Keratinocyte (primary cell): Measurements from ENCODE around the gene LCN10. TPM values are rescaled to one million over a fixed set of nuclear protein-coding genes. Genes with fewer than 3 reads are reported as not detected.

Experiments
- DNase-seq: peaks from one replicate; pipeline ENCODE4 v3.0.0-alpha.2; 2011; ENCODE audit warnings: low read depth, missing footprints, low spot score
- FAIRE-seq: peaks from 2 replicates; lab custom pipeline; 2011; peaks lifted over from hg19 to GRCh38; lab: Jason Lieb, UNC
- H2AFZ ChIP-seq: 2 replicates; pipeline ENCODE4 v1.6.0; 2012; ENCODE audit warnings: low read length, control low read depth, inconsistent platforms; ENCODE audit not compliant: control insufficient read depth
- H3K27ac ChIP-seq: 2 replicates; pipeline ENCODE4 v1.5.1; 2011; ENCODE audit warnings: low read length; ENCODE audit not compliant: control insufficient read depth, insufficient read depth
- H3K27me3 ChIP-seq: 3 replicates; pipeline ENCODE4 v1.6.0; 2011; ENCODE audit warnings: low read length; ENCODE audit not compliant: control insufficient read depth, insufficient read depth; ENCODE audit errors: extremely low read depth
- H3K36me3 ChIP-seq, 2 experiments: 2 replicates in 1 of 2; 3 replicates in 1 of 2; pipeline ENCODE4 v1.5.1; 2011; ENCODE audit warnings: low read length in 2 of 2, mild to moderate bottlenecking in 1 of 2; ENCODE audit not compliant: control insufficient read depth in 2 of 2, insufficient read depth in 2 of 2; ENCODE audit errors: extremely low read depth in 1 of 2
- H3K4me1 ChIP-seq: 3 replicates; pipeline ENCODE4 v1.5.1; 2011; ENCODE audit warnings: low read length; ENCODE audit not compliant: control insufficient read depth, insufficient read depth; ENCODE audit errors: extremely low read depth
- H3K4me2 ChIP-seq: 3 replicates; pipeline ENCODE4 v1.6.0; 2011; ENCODE audit warnings: low read depth, low read length; ENCODE audit not compliant: control insufficient read depth, insufficient read depth; ENCODE audit errors: extremely low read depth
- H3K4me3 ChIP-seq, 3 experiments: fragments of 200-600 bp in 1 of 3; sonication (generic) in 1 of 3; 2 replicates in 2 of 3; 3 replicates in 1 of 3; pipeline ENCODE4 v1.5.1; 2011 to 2016; ENCODE audit warnings: low read length in 3 of 3, mild to moderate bottlenecking in 3 of 3, control low read depth in 2 of 3, inconsistent platforms in 1 of 3, low read depth in 1 of 3, mixed read lengths in 1 of 3, mixed run types in 1 of 3, moderate library complexity in 1 of 3; ENCODE audit not compliant: control insufficient read depth in 2 of 3, insufficient read depth in 2 of 3; ENCODE audit errors: extremely low read depth in 1 of 3
- H3K79me2 ChIP-seq: 2 replicates; pipeline ENCODE4 v1.6.0; 2012; ENCODE audit warnings: low read length; ENCODE audit not compliant: control insufficient read depth, insufficient read depth
- H3K9ac ChIP-seq: 3 replicates; pipeline ENCODE4 v1.6.0; 2011; ENCODE audit warnings: low read length; ENCODE audit not compliant: control insufficient read depth, insufficient read depth; ENCODE audit errors: extremely low read depth
- H3K9me1 ChIP-seq: 3 replicates; pipeline ENCODE4 v1.6.0; 2011; ENCODE audit warnings: low read length; ENCODE audit not compliant: control insufficient read depth, insufficient read depth; ENCODE audit errors: extremely low read depth
- H3K9me3 ChIP-seq: 2 replicates; pipeline ENCODE4 v1.5.1; 2012; ENCODE audit warnings: low read depth, low read length; ENCODE audit not compliant: control insufficient read depth
- H4K20me1 ChIP-seq: 3 replicates; pipeline ENCODE4 v1.6.0; 2011; ENCODE audit warnings: low read length; ENCODE audit not compliant: control insufficient read depth, insufficient read depth; ENCODE audit errors: extremely low read depth
- EZH2 ChIP-seq: IDR thresholded peaks from one replicate; pipeline ENCODE4 v1.6.1; 2012; ENCODE audit warnings: inconsistent platforms, mild to moderate bottlenecking, low read length, moderate library complexity
- dilution Hi-C: fragments of 300-500 bp; cut with MboI; formaldehyde crosslinking; loops from one replicate; pipeline ENCODE4 v1.7.0; 2020; ENCODE audit warnings: low sequenced_read_pairs; ENCODE audit not compliant: extremely low pct_ligation_motif_present
- polyA plus RNA-seq, 5 experiments: library from polyadenylated mRNA; depleted of rRNA in 3 of 5; stranded (reverse) in 3 of 5; stranded (forward) in 1 of 5; unstranded in 1 of 5; fragments of >200 nt; gene quantifications; 1 replicate in 1 of 5; 2 replicates in 3 of 5; 3 replicates in 1 of 5; pipeline versions ENCODE4 v1.2.1 to v1.2.3, GENCODE V29; 2011 to 2012; ENCODE audit warnings: missing spikeins in 2 of 5, low read depth in 1 of 5, low replicate concordance in 1 of 5
- TF ChIP-seq, protein P1 (sequence below), 3 experiments: IDR thresholded peaks in 1 of 3; conservative IDR thresholded peaks in 1 of 3; optimal IDR thresholded peaks in 1 of 3; 2 replicates in 2 of 3; 3 replicates in 1 of 3; pipeline versions ENCODE3 to v1.5.1; 2011; ENCODE audit warnings: low read length in 3 of 3, mild to moderate bottlenecking in 3 of 3, moderate library complexity in 2 of 3, control low read depth in 1 of 3, inconsistent platforms in 1 of 3; ENCODE audit not compliant: insufficient read depth in 2 of 3; ENCODE audit errors: extremely low read depth in 1 of 3

The LCN10 gene
- polyA plus RNA-seq, 1 donor (not counting 4 experiments of a cell fraction or from before 2014, with no cell fraction given) = not detected

DNA sequence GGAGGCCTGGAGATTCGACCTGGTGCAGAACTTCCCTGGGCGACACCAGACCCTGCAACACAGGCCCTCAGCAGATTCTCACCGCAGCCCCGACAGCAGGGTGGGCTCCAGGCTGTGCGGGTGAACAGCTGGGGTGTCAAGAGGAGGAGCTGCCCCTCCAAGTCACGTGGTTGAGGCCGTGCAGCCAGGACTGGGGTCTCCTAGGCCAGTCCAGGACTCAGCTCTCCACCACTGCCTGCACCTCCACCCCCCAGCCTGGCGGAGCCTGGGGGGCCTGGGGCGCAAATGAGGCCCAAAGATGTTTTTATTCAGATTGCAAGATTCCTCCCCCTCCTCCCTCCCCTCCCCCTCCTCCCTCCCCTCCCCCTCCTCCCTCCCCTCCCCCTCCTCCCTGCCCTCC is 46.2 kb downstream of the LCN10 start:
- TF ChIP-seq EZH2 = no peak
- TF ChIP-seq, protein P1, sequence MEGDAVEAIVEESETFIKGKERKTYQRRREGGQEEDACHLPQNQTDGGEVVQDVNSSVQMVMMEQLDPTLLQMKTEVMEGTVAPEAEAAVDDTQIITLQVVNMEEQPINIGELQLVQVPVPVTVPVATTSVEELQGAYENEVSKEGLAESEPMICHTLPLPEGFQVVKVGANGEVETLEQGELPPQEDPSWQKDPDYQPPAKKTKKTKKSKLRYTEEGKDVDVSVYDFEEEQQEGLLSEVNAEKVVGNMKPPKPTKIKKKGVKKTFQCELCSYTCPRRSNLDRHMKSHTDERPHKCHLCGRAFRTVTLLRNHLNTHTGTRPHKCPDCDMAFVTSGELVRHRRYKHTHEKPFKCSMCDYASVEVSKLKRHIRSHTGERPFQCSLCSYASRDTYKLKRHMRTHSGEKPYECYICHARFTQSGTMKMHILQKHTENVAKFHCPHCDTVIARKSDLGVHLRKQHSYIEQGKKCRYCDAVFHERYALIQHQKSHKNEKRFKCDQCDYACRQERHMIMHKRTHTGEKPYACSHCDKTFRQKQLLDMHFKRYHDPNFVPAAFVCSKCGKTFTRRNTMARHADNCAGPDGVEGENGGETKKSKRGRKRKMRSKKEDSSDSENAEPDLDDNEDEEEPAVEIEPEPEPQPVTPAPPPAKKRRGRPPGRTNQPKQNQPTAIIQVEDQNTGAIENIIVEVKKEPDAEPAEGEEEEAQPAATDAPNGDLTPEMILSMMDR (optimal IDR thresholded peaks at IDR 0.05 in 1 of 3, IDR thresholded peaks at IDR 0.05 in 1 of 3, conservative IDR thresholded peaks at IDR 0.05 in 1 of 3; ENCODE audit: extremely low read depth in 1 of 3, insufficient read depth in 2 of 3, low read length in 3 of 3) = no peak
- H3K9me1 ChIP-seq = no peaks in the 10 kb centered on the region
- peaks cover 5% of the 10 kb centered on the region for H4K20me1 ChIP-seq
- no peak overlapping the region for H2AFZ ChIP-seq
- FAIRE-seq (no peak), DNase-seq (no peak)
- H3K4me3 ChIP-seq = no peak overlapping the region
- H3K4me1 ChIP-seq = peaks cover 17% of the 10 kb centered on the region
- H3K9me3 ChIP-seq = no peaks in the 10 kb centered on the region
- no peaks in the 10 kb centered on the region for H3K36me3 ChIP-seq
- H3K27me3 ChIP-seq = peaks cover 22% of the 10 kb centered on the region
- H3K27ac ChIP-seq = no peak overlapping the region
- H3K79me2 ChIP-seq = no peaks in the 10 kb centered on the region
- H3K9ac ChIP-seq = no peak overlapping the region
- H3K4me2 ChIP-seq = no peak overlapping the region
- dilution Hi-C loops = no loop called here

DNA sequence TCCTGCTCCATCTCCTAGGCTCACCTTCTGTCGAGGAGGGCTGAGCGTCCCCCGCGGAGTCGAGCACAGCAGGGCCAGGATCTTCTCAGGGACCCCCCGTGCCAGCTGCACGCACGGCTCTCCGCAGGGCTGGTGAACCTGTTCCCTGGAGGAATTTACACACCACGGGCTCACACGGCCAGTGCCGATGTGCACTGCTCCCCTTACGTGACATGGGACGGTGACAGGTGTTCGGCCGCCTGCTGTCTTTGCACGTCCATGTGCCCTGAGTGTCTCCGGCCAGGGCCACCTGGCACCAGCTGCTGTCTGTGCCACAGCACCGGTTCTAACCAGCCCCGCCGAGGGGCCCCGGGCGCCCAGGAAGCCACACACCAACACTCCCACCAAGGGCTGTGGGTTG is 46.8 kb downstream of the LCN10 start:
- dilution Hi-C loops = no loop called here
- TF ChIP-seq, protein P1 (optimal IDR thresholded peaks at IDR 0.05 in 1 of 3, IDR thresholded peaks at IDR 0.05 in 1 of 3, conservative IDR thresholded peaks at IDR 0.05 in 1 of 3; ENCODE audit: extremely low read depth in 1 of 3, insufficient read depth in 2 of 3, low read length in 3 of 3) = no peak
- TF ChIP-seq EZH2 = no peak
- no peaks in the 10 kb centered on the region for H3K79me2 ChIP-seq
- no peak for DNase-seq
- H3K9ac ChIP-seq = no peak overlapping the region
- H3K4me1 ChIP-seq = peaks cover 17% of the 10 kb centered on the region
- no peak overlapping the region for H3K27ac ChIP-seq
- H2AFZ ChIP-seq = no peak overlapping the region
- H3K4me3 ChIP-seq = no peak overlapping the region
- no peak for FAIRE-seq
- no peaks in the 10 kb centered on the region for H3K9me3 ChIP-seq
- peaks cover 17% of the 10 kb centered on the region for H3K27me3 ChIP-seq
- H4K20me1 ChIP-seq = peaks cover 5% of the 10 kb centered on the region
- H3K4me2 ChIP-seq = no peak overlapping the region
- H3K9me1 ChIP-seq = no peaks in the 10 kb centered on the region
- H3K36me3 ChIP-seq = no peaks in the 10 kb centered on the region
